H1 (cell line): Measurements from ENCODE around the gene TDRKH. TPM values are rescaled to one million over a fixed set of nuclear protein-coding genes. Genes with fewer than 3 reads are reported as not detected.

ENCODE experiments used
- CHD7 ChIP-seq: fragments of 300-600 bp; sonication (generic); IDR thresholded peaks from 2 replicates; pipeline ENCODE4 v1.7.1; 2012; ENCODE audit warnings: low read length, moderate library complexity, mild to moderate bottlenecking, inconsistent platforms; ENCODE audit not compliant: insufficient replicate concordance
- EP300 ChIP-seq, 2 experiments: IDR thresholded peaks; 1 replicate in 1 of 2; 2 replicates in 1 of 2; pipeline ENCODE4 v1.6.1; 2011 to 2012; ENCODE audit warnings: low read depth in 2 of 2, low read length in 2 of 2, mild to moderate bottlenecking in 2 of 2, borderline replicate concordance in 1 of 2, inconsistent platforms in 1 of 2, moderate library complexity in 1 of 2
- RNF2 ChIP-seq: fragments of 200-900, 300-1000 bp; sonication (generic); IDR thresholded peaks from 2 replicates; pipeline ENCODE4 v1.7.1; 2016; ENCODE audit warnings: borderline replicate concordance, low read depth, mild to moderate bottlenecking, antibody characterized with exemption, low read length; ENCODE audit not compliant: poor library complexity, severe bottlenecking; ENCODE audit errors: missing control alignments
- TAF7 ChIP-seq: optimal IDR thresholded peaks from 2 replicates; pipeline ENCODE3; 2011; ENCODE audit warnings: low read depth, mild to moderate bottlenecking, inconsistent platforms, low read length, moderate library complexity, borderline replicate concordance
- polyA plus RNA-seq, 7 experiments: library from polyadenylated mRNA; depleted of rRNA in 3 of 7; stranded (reverse) in 5 of 7; unstranded in 2 of 7; fragments of >200 nt in 5 of 7; fragments of 200-250 nt in 2 of 7; gene quantifications; 1 replicate in 5 of 7; 2 replicates in 1 of 7; 4 replicates in 1 of 7; pipeline versions ENCODE4 v1.2.1 to v1.2.3, GENCODE V29; 2011 to 2013; ENCODE audit warnings: missing spikeins in 2 of 7, mixed read lengths in 2 of 7
- total RNA-seq: library from RNA; stranded (reverse); fragmentation: NEBNext Ultra II Directional; extraction: Animal tissue kit (Norgen Biotek cat#: 25700); gene quantifications from 2 replicates; pipeline ENCODE4 v1.2.1, GENCODE V29; 2021
- TF ChIP-seq, protein P1 (sequence below): IDR thresholded peaks from 2 replicates; pipeline ENCODE4 v1.6.1; 2011; ENCODE audit warnings: low read length, improper control_type of control experiment

Gene TDRKH
- total and polyA plus RNA-seq, 2 of the 8 experiments (the other 6 are each of a cell fraction or from before 2014, with no cell fraction given): 9.9 to 26.1 TPM

- TF ChIP-seq, protein P1, sequence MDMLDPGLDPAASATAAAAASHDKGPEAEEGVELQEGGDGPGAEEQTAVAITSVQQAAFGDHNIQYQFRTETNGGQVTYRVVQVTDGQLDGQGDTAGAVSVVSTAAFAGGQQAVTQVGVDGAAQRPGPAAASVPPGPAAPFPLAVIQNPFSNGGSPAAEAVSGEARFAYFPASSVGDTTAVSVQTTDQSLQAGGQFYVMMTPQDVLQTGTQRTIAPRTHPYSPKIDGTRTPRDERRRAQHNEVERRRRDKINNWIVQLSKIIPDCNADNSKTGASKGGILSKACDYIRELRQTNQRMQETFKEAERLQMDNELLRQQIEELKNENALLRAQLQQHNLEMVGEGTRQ: no peak
- TF ChIP-seq TAF7 (no peak), CHD7 (no peak), EP300 (IDR thresholded peaks at IDR 0.05; ENCODE audit: borderline replicate concordance in 1 of 2, low read depth in 2 of 2, low read length in 2 of 2) (no peak), RNF2 (no peak)
- TF ChIP-seq, all 59 proteins: peak for 0
Measured at GRCh38 chr1:151813271-151813977, 23.1 kb upstream of the TDRKH start (continued).
